Measurements from ENCODE around the gene TBC1D21.

The TBC1D21 gene

DNA sequence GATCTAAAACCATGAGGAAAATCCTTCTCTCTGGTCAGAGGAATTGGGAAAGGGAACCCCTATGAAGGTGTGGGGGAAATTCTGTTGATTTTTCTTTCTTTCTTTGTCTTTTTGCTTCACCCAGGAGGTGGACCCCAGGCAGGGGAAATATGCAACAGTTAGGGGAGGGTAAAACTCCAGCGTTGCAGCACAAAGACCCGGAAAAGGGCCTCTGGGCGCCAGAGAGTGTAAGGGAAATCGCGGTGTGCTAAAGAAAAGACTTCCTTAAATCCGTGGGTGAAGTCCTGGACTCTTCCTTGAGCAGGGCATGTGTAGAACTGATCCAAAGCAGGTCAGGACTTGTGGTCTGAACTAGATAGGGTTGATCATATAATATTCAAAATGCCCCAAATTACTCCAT lies 11.1 kb upstream of the TBC1D21 start:
- DNase-seq: no peak

DNA sequence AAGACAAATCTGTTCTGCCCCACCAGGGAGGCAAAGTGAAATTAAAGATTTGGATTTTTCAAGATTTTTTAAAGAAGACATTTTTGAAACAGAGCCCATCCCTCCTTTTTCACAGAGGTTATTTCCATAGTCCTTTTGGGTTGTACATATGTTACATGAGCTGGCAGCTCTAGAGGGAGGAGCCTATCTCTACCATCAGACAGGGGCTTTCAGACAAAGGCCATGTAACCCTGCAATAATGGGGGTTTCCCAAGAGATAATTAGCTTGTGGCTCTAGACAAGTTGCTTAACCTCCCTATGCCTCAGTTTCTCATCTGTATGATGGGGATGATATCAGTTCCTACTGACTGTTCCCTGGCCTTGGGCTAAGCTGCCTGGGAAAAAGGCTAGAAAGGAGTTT lies 8.0 kb upstream of the TBC1D21 start:
- no peak for DNase-seq

DNA sequence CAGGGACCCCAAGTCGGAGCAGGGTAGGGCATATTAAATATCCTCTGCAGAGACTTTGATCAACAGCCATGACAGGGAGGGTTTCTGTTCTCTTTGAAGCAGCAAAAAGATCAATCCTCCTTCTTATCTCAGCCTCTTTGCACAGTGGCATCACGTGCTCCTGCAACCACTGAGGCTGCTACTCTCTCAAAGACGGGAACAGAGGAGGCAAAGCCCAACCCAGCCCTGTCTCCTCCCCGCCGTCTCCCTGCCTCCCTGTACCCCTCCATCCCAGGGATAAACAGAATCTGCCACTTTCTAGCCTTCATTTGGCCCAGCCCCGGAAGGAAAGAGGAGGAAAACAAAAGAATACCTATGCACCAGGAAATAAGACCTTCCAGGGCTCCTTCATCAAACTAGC lies 7.5 kb upstream of the TBC1D21 start:
- no peak for DNase-seq

DNA sequence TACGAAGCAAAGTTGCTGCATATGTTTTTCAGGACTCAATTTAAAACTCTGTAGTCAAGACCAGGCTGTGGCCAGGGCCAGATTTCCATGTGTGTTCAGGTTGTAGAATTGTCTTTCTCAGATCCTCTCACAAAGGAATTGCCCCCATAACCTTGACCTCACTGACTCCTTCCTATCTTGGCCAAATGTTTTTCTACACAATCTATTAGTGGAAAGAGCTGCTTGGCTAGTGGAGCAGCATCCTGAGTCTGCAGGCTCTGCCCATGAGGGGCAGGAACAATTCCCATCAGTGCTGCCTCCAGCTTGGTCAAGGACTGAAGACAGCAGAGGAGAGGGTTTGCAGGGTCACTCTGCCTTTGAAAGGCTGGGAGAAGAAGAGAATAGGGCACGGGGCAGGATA lies 6.9 kb upstream of the TBC1D21 start:
- DNase-seq: no peak

DNA sequence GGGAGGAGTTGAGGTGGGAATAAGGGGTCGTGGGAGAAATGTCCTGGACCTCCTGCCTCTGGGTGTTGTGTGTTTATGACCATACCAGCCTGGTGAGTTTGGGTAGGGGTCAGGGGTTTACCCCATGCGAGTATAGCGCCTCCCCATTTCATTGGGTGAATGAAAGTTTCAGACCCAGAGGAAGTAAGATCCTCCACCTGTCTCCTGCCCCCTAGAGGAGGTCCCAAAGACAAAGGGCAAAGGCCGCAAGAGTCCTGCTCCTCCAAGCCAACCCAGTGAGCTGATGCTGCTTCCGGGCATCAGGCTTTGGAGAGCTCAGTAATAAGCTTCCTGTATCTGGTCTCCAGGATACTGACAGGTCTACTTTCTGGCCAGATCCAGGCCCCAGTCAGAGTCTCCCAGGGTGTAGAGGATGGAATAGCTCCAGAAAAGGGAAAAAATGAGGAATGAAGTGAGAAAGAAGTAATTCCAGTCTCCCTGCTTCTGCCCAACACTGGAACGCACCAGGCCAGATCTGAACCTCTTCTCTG lies 6.4 kb upstream of the TBC1D21 start:
- no peak for DNase-seq

DNA sequence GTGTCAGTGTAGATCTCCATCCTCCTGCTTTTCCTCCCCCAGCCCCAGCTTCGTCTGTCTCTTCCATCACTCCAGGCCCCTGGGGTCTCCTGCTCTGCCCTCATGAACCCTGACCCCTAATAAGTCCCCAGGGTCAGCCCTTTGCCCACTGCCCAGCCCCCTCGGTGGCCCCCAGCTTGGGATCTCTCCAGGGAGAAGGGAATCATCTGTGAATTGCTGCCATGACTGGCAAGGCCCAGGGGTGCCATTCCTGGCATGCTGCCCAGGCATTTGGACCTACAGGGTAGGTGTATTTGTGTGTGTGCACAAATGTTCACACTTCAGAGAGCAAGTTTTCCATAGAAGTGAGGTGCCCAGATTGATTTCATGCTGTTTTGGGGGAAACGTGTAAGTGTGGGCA lies 5.9 kb upstream of the TBC1D21 start:
- DNase-seq: no peak

DNA sequence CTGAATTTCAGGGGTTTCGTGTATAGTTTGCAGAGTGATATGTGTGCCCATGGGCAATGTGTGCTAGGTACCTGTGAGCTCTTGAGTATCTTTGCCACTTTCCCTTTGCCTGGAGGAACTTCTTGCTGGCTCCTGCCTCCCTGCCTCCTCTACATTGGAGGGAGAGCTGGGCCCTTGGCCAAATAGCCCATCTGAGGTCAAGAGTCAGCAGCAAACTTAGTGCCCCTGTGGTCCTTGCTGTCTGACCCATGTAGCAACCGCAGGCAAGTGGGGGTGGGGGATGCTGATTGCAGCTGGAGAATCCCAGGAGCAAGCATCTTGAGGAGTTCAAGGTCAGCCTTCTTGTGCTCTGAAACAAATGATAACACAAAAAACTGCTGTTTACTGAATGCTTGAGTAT lies 5.4 kb upstream of the TBC1D21 start:
- no peak for DNase-seq

DNA sequence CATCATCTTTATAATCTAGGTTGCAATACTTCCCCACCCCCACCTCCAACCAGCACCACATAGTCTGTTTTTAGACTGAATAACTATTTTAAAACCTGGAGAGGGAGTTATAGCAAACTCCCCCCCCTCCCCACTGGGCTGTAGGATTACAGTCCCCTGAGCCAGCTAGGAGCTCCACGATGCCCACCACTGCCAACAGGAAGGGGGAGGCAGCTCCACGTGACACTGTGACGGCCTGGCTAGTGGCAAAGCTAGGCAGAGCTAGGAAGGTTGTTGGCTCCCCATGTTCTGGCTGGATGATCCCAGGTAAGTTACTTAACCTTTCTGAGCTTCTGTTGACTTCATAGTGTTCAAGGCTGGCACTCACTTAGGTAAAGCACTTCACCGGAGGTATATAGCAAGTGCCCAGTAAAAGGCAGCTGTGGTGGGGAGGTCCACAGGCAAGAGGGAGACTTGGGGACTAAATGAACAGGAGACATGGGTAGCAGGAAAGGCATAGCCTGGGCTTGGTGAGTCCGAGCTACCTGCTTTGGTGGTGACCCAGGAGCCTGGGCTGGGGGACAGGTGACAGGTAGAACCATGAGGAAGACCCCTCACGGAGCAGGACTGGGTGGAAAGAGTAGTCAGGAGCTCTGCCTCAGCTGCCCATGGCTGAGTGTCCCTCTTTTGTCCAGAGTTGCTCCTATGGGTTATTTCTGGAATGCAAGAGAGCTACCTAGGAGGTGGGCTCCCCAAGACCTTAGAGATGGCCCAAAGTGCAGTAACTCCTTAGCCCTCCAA lies 4.0 kb upstream of the TBC1D21 start:
- DNase-seq: no peak

DNA sequence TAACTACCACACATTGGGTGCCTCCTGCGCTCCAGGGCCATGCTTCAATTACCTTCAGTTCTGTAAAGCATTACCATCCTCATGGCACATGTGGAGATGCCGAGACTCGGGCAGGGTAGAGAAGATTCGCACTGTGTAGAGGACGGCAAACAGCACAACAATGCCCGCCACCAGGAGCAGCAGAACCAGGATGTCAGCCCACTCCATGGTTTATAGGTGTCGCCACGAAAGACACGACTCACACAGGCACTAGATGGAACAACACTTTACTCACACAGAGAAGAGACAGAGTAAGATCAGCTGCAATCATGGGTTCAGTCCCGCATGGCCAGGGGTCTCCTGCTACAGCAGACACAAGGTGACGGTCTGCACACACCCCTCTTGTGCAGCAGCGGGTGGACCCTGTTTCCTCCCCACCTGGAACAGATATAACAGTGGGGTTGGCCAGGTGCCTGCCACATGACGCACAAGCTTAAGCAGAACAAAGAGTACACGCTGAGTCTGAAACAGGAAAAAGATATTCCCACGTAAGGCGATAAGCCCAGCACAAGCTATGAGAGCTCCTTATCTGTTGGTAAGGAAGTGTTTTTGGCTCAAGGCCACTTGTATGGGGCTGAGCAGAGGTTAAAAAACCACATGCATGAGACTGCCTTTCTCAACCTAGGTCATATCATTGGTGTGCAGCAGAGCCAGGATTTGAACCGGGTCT lies 2.5 kb upstream of the TBC1D21 start:
- no peak for DNase-seq

DNA sequence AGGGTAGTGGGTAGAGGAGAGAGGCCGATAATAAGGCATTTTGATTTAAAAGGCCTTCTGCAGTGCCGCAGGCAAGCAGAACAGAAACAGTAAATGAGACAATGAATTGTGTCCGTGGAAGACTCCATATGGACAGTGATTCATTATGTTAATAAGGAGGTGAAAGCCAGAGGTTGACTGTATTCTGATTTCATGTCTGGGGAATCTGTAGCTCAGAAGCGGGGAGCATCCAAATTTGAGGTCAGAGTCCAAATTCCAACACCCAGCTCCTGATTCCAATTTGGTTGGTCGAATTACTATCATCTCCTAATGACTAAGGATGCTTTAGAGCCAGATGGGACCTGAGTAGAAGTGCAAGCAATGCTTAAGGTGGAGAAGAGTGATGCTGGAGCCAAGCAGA lies 1.0 kb upstream of the TBC1D21 start:
- no peak for DNase-seq

DNA sequence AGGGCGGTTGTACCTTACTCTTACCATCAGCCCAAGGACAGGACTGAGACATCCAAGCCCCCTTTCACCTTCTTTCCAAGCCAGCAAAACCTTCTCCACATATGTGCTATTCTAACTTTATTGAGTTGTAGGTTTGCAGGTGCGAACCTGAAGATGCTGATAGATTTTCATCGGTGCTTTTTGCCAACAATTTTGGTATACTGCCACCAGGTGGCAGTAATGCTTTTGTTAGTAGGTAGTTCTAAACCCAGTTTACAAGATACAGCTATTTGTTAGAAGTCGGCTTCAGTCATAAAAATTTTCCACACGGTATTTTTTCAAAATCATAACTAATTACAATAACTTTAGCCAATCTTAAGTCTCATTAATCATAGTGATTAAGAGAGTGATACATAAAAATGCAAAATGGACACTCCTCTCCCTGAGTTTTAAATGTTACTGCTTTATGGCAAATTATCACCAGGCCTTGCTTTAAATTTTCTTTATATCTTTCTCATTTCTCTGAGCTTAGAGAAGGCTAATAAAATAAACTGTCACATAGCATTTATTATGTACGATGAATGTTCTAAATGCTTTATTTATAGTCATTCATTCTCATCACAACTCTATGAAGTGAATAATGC lies 636 bp downstream of the TBC1D21 start:
- DNase-seq: peak; percentile 26 to 78

DNA sequence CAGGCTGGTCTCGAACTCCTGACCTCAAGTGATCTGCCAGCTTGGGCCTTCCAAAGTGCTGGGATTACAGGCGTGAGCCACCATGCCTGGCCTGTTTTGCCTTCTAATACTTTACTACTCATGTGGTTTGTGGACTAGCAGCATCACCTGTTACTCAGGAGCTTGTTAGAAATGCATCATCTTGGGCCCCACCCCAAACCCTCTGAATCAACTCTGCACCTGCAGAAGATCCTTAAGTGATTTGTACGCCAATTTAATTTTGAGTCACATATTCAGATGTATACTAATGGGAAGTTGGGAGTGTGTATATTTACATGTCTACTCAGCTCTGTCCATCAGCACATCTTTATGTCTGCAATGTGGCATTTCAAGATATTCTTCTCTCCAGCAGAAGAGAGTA lies 6.1 kb downstream of the TBC1D21 start:
- DNase-seq: no peak

DNA sequence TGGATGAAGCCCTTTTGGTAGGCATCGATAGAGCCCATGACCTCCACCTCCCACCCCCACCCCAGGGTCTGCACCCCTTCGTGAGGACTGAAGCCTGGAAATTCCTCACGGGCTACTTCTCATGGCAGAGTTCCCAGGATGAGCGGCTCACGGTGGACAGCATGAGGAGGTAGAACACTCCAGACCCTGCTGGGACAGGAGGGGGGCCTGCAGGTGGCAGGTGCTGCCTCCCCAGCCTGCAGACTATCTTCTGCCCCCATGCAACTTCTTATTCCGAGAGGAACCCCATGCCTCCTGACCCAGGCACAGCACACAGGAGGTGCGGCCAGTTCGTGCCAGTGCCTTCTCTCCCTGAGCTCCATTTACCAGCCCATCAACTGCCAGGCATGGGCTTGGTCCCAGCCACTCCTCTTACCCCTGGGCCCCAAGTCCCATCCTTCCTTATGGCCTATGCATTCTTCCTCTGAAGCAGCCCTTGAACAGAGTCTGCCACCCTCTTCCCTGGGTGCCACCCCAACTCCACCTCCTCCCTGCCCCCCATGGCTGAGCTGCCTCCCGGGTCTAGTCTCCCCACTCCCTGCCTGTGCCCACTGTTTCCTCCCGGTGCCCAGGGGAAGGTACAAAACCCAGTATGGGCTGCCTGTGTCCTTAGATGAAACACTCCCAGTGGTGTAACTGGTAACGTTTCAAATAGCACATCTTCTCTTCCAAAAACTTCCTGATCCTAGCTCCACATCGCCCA lies 8.4 kb downstream of the TBC1D21 start:
- no peak for DNase-seq

DNA sequence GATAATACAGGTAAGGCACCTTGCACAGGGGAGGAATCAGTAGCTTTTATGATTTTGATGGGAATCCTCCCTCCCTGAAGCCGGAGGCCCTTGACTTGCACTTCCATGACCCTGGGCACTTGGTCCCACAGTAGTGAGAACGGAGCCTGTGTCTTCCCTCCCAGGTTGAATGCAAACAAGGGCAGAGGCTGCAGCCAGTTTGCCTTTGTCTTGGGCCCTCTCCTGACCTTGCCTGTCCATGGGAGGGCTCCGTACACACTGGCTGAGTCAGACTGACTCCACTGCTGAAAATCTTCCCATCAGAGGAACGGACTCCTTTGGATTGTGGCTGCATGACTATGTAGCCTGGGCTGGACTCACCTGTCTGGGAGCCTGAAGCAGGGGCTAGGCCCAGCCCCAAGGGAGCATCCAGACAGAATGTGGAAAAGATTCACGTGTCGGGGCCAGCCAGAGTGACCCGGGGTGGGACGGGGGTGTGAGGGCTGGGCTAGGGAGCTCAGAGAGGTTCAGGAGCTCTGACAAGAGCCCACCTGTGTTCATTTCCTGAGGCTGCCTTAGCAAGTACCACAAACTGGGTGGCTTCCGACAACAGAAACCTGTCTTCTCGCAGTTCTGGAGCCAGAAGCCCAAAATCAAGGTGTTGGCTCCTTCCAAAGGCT lies 9.5 kb downstream of the TBC1D21 start:
- DNase-seq: no peak

DNA sequence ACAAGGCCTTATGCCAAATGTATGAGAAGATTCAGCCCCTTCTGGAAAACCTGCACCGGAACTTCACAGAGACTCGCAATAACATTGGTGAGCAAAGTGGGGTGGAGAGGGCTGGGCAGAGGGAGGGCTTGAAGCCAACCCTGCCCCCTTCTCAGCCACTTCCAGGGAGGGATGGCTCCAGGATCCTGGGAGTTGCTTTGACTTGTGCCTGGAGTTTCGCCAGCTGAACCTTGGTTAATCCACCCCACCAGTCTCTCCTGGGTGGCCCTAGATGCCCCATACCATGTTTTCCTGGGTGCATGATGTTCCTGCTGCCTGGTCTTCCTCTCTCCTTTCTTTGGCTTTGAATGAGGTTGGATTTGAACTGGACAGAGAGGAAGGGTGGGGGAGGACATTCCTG lies 10.8 kb downstream of the TBC1D21 start:
- DNase-seq: no peak

DNA sequence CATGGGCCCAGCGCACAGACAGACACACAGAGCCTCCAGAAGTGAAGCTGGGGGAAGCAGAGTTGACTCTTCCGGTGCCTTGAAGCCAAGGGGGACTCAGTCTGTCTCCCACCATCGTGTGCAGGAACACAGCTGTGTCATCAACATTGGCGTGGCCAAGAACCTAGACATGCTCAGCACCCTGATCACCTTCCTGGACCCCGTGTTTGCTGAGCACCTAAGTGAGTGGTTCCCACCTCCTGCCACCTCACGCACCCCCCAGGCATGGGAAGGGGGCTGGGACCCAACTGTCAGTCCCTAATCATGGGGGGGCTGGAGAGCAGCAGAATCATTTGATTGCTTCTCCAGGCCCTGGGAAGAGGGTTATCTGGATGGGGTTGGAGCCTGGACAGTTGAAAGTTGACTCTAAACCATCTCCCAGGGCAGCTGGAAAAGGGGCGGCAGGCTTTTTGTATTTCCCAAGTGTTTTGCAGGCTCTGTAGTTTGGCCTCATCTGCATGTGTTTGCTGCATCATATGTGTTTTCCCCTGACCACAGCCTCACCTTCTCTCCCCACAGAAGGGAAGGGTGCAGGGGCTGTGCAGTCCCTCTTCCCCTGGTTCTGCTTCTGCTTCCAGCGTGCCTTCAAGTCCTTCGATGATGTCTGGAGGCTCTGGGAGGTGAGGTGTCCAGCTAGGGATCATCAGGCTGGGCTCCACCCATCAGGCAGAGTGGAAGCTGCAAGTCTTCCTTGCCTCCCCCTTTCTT lies 12.8 kb downstream of the TBC1D21 start:
- DNase-seq: no peak

DNA sequence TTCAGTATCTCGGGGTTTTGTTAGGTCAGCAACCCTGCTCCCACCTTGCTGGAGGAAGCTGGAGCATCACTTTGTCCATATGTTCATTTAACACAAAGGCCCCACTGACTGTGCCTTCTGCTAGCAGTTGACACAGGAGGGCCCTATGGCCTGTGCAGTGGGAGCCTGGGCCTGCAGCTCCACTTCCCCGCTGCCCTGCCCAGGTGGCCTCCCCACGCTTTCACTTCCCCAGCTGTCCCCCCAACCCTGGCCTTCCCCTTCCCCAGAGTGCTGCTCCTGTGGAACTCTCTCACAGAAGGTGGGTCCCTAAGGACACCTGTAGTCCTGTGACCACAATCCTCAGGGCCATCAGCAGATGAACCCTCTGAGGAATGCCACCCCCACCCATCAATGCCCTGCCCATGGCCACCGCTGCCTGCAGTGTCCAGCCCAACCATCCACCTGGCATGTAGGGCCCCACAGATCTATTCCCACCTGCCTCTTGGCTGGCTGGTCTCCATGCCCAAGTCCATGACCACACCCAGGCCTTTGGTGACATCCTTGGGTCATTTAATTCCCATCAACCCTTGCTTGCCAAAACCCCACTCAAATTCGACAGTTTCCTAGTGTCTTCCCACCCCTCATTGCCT lies 13.5 kb downstream of the TBC1D21 start:
- DNase-seq: no peak

DNA sequence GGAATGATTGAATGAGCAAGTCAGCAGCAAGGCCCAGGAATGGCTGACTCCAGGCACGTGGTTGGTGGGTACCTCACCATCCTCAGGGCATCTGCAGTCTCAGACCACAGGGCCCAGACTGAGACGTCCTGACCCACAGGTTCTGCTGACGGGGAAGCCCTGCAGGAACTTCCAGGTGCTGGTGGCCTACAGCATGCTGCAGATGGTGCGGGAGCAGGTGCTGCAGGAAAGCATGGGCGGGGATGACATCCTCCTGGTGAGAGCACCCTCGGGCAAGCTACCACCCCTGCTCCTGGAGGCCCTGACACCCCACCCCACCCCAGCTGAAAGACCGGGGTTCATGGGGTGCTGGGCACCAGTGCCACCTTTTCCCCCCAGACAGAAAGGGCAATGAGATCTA lies 14.1 kb downstream of the TBC1D21 start:
- DNase-seq: no peak

DNA sequence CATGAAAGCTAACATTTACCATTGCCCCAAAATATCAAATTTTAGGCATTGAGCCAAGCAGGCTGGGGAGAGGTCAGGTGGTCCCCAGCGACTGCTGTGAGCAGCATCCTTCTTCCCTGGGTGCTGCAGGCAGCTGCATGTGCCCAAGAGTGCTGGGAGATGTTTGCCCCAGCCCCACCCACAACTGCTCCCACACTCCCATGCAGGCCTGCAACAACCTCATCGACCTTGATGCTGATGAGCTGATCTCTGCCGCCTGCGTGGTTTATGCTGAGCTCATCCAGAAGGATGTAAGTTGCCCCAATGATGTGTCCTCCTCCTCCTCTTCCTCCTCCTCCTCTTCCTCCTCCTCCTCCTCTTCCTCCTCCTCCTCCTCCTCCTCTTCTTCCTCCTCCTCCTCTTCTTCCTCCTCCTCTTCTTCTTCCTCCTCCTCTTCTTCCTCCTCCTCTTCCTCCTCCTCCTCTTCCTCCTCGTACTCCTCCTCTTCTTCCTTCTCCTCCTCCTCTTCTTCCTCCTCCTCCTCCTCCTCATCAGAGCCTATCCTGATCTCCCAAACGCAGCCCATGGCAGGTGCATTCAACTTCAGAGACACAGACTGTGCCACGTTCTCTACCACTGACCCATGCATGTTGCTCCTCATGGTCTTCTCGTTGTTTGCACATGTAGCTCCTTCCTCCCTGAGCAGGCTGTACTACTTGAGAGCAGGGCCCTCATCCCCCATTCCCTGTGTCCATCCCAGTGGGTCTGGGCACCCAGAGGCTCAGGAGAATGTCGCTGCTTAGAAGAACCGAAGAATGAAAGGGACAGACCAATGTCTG lies 15.1 kb downstream of the TBC1D21 start:
- no peak for DNase-seq

DNA sequence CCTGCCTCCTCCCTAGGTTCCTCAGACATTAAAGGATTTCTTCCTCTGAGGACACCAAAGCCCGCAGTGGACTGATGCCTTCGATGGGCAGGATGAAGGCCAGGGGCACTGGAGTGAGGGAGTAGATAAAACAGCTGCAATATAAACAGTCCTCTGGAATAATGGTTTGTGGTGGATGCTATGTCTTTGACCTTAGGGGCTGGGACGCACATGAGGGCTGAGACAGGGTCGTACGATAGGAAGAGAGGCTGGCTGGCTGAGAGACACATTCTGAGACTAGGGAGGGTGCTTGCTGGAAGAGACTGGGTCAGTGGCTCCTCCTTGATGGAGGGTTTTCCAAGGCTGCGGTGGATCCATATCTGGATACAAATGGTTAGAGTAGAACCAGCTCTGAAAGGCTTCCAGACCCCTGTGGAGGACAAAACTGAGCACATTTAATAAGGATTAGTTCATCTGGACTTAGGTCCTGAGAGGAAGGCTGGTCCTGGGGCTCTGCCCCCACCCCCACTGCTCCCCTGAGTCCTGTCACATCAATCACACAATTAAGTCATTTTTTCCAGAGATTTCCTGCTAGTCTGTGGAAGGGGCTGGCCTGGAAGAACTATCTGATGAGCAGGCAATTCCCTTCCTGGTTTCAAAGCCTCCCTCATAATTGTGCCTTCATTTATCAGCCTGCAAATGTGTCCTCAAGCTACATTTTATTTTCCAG lies 15.8 kb downstream of the TBC1D21 start:
- DNase-seq: no peak
